Mucosa of rectum (tissue), 2 donors: ENCODE measurements around the gene HOXA5.

Experiments
- H3K27ac ChIP-seq, 2 donors: one replicate each; pipeline ENCODE4 v1.7.0; 2013; ENCODE audit warnings: inconsistent platforms in 2 of 2, low read depth in 2 of 2, low read length in 2 of 2
- H3K27me3 ChIP-seq, 2 donors: one replicate each; pipeline ENCODE4 v1.7.0; 2013; ENCODE audit warnings: low read length in 2 of 2; ENCODE audit not compliant: control insufficient read depth in 2 of 2, insufficient read depth in 2 of 2
- H3K36me3 ChIP-seq, 2 donors: one replicate each; pipeline ENCODE4 v1.7.0; 2013; ENCODE audit warnings: low read length in 2 of 2; ENCODE audit not compliant: control insufficient read depth in 2 of 2, insufficient read depth in 2 of 2
- H3K4me1 ChIP-seq, 2 donors: one replicate each; pipeline ENCODE4 v1.7.0; 2013; ENCODE audit warnings: low read length in 2 of 2, mild to moderate bottlenecking in 1 of 2; ENCODE audit not compliant: control insufficient read depth in 2 of 2, insufficient read depth in 2 of 2
- H3K4me3 ChIP-seq, 2 donors: one replicate each; pipeline ENCODE4 v1.7.0; 2013; ENCODE audit warnings: low read length in 2 of 2
- H3K9ac ChIP-seq, 2 donors: one replicate each; pipeline ENCODE4 v1.7.0; 2013; ENCODE audit warnings: low read length in 2 of 2, low read depth in 1 of 2, mild to moderate bottlenecking in 1 of 2
- H3K9me3 ChIP-seq, 2 donors: one replicate each; pipeline ENCODE4 v1.7.0; 2013; ENCODE audit warnings: low read length in 2 of 2; ENCODE audit not compliant: control insufficient read depth in 2 of 2
- donor health status: healthy.
- donor health status: Normal muscosa, but diverticular disease.

Gene HOXA5

DNA sequence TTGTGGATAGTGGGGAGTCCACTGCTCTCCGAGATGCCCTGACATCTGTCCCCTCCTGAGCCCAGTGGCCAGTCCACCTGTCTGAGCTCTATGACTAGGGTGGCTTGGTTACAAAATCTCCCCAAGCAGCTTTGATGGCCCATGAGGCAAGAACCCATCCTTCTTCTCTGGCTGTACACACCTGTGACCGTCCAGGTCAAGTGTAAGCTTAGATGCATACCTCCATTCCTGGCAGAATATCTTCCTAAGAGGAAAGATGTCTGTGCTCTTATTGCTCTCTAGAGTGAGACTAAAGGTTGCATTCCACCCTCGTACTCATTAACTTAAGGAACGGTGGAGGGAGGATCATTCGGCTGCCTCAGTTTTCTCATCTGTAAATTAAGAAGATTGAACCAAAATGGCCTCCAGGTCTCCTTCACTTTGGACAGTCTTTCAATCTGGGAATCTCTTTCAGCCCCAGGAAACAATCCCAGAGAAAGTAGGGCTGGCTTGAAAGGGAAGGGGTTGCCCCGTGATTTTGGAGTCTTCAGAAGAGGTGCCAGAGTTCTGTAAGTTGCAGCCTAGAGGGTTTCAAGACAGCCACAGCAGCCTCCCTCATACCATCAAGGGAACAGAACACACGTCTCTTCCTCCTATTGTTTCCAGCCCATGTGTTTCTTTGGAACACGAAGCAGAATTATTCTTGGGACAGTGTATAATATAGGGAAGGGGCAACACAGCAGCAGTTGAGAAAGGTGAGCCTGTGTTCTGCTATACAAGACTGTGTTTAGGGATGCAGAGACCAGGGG, 18.4 kb downstream of the HOXA5 start:
- Histone ChIP-seq H3K4me3 (peak overlapping the region; percentile 19 to 69), H3K27ac (peak overlapping the region; percentile 19 to 88)

GRCh38 chr7:27124096-27124901, 19.2 kb downstream of the HOXA5 start:
- no peaks in the 10 kb centered on the region for H3K9me3 ChIP-seq
- H3K36me3 ChIP-seq: peaks cover 0 to 10% of the 10 kb centered on the region in 2 donors
- H3K9ac ChIP-seq: peak overlapping the region; percentile 29 to 73
- H3K4me3 ChIP-seq: peak overlapping the region; percentile 56 to 69
- H3K27me3 ChIP-seq: no peaks in the 10 kb centered on the region
- H3K27ac ChIP-seq: peak overlapping the region; percentile 81 to 88
- peaks cover 46 to 75% of the 10 kb centered on the region in 2 donors for H3K4me1 ChIP-seq

More for the DNA sequence above, 18.4 kb downstream of the HOXA5 start:
- no peaks in the 10 kb centered on the region for H3K9me3 ChIP-seq
- no peaks in the 10 kb centered on the region for H3K27me3 ChIP-seq
- H3K36me3 ChIP-seq: peaks cover 0 to 10% of the 10 kb centered on the region in 2 donors
- H3K4me1 ChIP-seq: peaks cover 48 to 73% of the 10 kb centered on the region in 2 donors
- H3K9ac ChIP-seq: peak overlapping the region in 1 of 2 donors; percentile 73

- H3K36me3 ChIP-seq: peaks cover 0 to 7% of the 10 kb centered on the region in 2 donors
- no peaks in the 10 kb centered on the region for H3K9me3 ChIP-seq
- peaks cover 46 to 73% of the 10 kb centered on the region in 2 donors for H3K4me1 ChIP-seq
- peak overlapping the region; percentile 56 to 69 for H3K4me3 ChIP-seq
- no peaks in the 10 kb centered on the region for H3K27me3 ChIP-seq
- H3K9ac ChIP-seq: peak overlapping the region; percentile 29 to 73
- H3K27ac ChIP-seq: peak overlapping the region; percentile 81 to 88
These were observed 19.9 kb downstream of the HOXA5 start for GRCh38 chr7:27123477-27124053.

DNA sequence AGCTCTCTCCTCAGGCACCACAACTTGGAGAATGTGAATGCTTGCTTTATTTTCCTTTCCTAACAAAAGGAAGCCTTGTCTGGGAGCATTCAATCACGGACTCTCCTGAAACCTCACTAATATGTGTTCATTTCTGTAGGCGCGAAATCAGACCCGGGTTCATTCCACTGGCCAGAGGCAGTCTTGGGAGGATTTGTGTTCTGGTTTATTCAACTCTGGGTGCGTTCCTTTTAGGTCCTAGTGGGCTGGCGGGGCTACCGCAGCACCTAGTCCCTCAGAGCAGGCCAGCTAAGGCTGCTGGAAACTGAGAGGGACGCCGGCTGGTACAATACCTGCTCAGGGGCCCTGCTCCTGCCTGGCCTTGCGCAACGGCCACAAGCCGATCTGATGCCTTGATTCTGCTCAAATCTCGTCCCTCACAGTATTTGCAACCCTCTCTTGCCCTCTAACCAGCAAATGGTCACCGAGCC, 20.4 kb downstream of the HOXA5 start:
- Histone ChIP-seq H3K9me3 (no peaks in the 10 kb centered on the region), H3K4me1 (peaks cover 46 to 78% of the 10 kb centered on the region in 2 donors), H3K36me3 (peaks cover 0 to 3% of the 10 kb centered on the region in 2 donors), H3K4me3 (peak overlapping the region; percentile 56 to 69), H3K27ac (peak overlapping the region; percentile 81 to 88), H3K27me3 (no peaks in the 10 kb centered on the region), H3K9ac (peak overlapping the region; percentile 29 to 73)

DNA sequence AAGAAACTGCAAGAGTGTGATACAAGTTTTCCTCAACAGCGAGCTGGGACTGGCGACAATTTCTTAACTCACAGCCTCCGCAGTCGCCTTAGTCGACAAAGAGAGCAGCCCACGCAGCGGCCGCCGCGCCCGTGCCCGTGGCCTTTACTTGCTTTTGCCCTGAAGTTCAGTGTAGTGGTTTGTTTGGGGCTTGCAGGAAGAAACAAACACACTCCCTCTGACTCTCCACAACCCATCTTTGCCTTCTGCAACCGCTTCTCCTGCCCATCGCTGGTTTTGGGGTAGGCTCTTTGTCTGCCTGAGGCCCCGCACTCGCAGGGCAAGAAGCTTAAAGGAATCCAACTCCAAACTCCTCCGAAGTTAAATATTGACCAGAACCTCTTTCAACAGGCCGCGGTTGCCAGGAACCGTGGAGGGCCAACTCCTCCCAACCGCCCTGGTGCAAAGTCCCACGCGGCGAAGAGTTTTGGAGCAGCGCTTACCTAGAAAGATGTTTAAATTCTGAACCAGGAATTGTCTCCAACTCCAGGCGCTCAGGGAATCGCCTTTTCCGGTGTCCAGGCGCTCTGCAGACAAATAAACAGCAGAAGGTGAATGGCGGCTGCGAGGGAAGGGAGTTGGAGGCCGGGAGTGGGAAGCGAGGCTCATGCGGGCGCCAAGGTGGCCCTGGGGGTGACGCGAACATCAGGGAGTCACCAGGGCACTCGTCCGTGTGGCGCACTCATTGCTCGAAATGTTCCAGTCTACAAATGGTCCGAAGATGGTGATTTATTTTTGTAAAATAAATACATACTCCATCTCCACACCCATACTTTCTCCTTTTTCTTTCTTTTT, 21.2 kb downstream of the HOXA5 start:
- peaks cover 0 to 3% of the 10 kb centered on the region in 2 donors for H3K36me3 ChIP-seq
- H3K27me3 ChIP-seq: no peaks in the 10 kb centered on the region
- H3K27ac ChIP-seq: peak overlapping the region; percentile 81 to 88
- peak overlapping the region; percentile 56 to 69 for H3K4me3 ChIP-seq
- peak overlapping the region; percentile 29 to 73 for H3K9ac ChIP-seq
- no peaks in the 10 kb centered on the region for H3K9me3 ChIP-seq
- H3K4me1 ChIP-seq: peaks cover 46 to 78% of the 10 kb centered on the region in 2 donors

- Histone ChIP-seq H3K9ac (peak overlapping the region; percentile 20 to 73), H3K27me3 (no peaks in the 10 kb centered on the region), H3K36me3 (peaks cover 0 to 4% of the 10 kb centered on the region in 2 donors), H3K4me1 (peaks cover 47 to 82% of the 10 kb centered on the region in 2 donors), H3K9me3 (no peaks in the 10 kb centered on the region), H3K27ac (peak overlapping the region; percentile 81 to 88), H3K4me3 (peak overlapping the region; percentile 56 to 69)
These were observed 21.8 kb downstream of the HOXA5 start for GRCh38 chr7:27121684-27122076.

GRCh38 chr7:27119412-27119911, 24.0 kb downstream of the HOXA5 start:
- Histone ChIP-seq H3K4me3 (no peak overlapping the region), H3K36me3 (peaks cover 0 to 4% of the 10 kb centered on the region in 2 donors), H3K9me3 (no peaks in the 10 kb centered on the region), H3K27me3 (no peaks in the 10 kb centered on the region), H3K27ac (peak overlapping the region; percentile 48 to 88), H3K9ac (peak overlapping the region in 1 of 2 donors; percentile 34), H3K4me1 (peaks cover 53 to 90% of the 10 kb centered on the region in 2 donors)

- peaks cover 49 to 87% of the 10 kb centered on the region in 2 donors for H3K4me1 ChIP-seq
- no peaks in the 10 kb centered on the region for H3K9me3 ChIP-seq
- H3K4me3 ChIP-seq: peak overlapping the region in 1 of 2 donors; percentile 69
- H3K27ac ChIP-seq: peak overlapping the region; percentile 88 to 92
- H3K9ac ChIP-seq: no peak overlapping the region
- peaks cover 0 to 2% of the 10 kb centered on the region in 2 donors for H3K36me3 ChIP-seq
- H3K27me3 ChIP-seq: no peaks in the 10 kb centered on the region
These were observed 24.9 kb downstream of the HOXA5 start for GRCh38 chr7:27118580-27118979.

DNA sequence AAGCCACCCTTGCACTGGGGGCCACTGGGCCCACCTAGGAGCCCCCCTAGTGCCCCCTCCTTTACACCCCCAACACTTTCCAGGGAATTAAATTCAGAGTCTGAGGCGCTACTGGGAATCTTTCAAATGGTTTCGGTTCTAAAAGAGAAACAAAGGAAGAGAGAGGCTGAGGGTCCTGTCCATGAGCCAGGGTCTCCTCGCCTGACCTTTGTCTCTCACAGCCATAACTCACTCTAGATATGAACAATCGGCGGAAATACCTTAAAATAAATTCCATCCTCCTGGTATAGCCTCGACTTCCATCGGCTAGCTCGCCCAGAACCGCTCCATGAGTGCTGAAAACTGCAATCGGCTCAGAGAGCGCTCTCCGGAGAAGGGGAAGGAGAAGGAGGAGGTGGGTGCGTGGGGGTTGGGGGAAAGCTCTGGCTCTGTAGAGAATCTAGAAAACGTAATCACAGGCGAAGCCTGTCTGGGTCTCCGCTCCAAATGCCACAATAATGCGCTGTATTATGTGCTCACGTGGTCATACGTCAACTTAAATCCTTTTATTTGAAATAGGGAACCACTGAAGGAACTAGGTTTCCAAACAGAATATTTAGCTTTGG, 25.5 kb downstream of the HOXA5 start:
- Histone ChIP-seq H3K27me3 (no peaks in the 10 kb centered on the region), H3K36me3 (peaks cover 0 to 2% of the 10 kb centered on the region in 2 donors), H3K9me3 (no peaks in the 10 kb centered on the region), H3K27ac (peak overlapping the region; percentile 88 to 92), H3K9ac (peak overlapping the region; percentile 17 to 86), H3K4me3 (peak overlapping the region; percentile 57 to 69), H3K4me1 (peaks cover 49 to 84% of the 10 kb centered on the region in 2 donors)
